NK-92 (cell line): Measurements from ENCODE around the gene CALD1.

Experiments used
- DNase-seq: peaks from one replicate; lab custom pipeline; 2025; ENCODE audit not compliant: unreplicated experiment; lab: John Stamatoyannopoulos, UW

CALD1 gene

DNA sequence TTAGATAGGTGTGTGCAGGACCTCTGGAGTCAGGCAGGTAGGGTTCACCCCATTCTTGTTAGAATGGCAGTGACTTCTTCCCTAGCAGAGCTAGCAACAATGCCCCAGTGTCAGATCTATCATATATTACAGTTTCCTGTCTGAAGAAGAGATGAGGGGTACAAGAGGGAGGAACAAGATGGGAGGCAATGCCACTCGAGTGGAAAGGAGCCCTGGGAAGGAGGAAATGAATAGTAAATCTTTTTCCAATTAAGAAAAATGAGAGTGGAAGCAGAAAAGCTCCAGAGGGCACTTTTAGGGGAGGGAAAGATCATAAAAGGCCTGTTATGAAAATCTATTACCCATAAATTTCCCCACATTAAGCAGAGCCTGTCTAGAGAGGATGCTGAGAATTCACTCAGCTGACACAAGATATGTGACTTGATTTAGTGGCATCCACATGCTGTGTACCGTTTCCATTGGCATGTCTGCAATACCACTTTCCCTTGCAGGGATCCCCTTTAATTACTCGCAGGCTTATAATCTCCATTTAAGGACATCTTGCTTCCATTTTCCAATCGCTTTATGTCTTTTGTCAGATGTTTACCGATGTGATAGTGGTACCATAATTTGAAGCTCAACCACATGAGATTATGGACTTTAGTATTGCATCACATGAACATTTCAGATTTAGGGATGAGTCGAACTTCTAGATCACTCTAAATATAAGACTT, 136.9 kb downstream of the CALD1 start:
- DNase-seq: no peak

DNA sequence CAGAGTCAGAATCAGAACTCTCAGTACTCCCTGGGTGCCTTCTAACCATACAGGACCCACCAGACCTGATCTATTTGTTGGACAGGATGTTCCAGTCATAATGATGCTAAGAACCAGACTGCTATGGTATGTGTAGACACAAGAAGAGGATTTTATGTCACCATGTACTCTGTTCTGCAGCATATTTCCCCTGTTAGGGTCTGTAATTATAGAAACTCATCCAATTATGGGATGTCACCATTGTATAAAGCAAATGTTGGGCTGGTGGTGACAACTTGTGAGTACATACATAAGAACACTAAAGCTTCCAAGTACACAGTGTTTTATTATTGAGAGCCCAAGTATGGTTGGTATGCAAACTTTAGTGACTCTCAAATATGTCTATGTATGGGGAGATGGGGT, 139.8 kb downstream of the CALD1 start:
- no peak for DNase-seq

DNA sequence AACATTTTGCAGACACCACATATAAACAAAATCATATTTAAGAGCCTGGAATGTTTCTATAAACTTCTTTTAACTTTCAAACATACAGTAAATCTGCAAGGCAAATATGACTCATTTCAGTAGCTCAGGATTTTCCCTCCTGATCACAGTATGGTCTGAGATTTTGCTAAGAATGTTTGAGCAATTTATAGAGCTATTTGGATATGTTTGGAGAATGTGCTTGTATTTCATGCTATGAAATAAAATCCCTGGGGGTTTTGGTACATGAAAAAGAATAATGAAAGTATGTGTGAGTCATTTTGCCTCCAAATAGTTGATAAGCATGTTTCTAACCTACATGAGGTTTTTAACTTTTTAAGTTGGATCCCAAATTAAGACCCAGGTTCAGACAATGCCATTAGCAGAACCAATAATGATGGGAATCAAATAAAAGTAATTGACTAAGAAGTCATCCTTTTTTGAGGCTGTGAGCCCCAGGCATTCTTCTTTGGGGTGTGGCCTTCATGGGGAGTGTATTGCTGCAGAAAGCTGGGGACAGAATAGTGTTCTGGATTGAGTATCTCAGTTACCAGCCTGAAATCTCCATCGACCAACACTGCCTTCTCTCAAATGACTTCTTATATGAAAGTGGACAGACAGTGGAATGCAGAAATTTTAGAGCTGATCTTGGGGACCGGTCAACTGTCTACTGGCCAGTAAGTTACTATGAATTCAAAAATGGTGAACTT, 140.8 kb downstream of the CALD1 start:
- DNase-seq: no peak

DNA sequence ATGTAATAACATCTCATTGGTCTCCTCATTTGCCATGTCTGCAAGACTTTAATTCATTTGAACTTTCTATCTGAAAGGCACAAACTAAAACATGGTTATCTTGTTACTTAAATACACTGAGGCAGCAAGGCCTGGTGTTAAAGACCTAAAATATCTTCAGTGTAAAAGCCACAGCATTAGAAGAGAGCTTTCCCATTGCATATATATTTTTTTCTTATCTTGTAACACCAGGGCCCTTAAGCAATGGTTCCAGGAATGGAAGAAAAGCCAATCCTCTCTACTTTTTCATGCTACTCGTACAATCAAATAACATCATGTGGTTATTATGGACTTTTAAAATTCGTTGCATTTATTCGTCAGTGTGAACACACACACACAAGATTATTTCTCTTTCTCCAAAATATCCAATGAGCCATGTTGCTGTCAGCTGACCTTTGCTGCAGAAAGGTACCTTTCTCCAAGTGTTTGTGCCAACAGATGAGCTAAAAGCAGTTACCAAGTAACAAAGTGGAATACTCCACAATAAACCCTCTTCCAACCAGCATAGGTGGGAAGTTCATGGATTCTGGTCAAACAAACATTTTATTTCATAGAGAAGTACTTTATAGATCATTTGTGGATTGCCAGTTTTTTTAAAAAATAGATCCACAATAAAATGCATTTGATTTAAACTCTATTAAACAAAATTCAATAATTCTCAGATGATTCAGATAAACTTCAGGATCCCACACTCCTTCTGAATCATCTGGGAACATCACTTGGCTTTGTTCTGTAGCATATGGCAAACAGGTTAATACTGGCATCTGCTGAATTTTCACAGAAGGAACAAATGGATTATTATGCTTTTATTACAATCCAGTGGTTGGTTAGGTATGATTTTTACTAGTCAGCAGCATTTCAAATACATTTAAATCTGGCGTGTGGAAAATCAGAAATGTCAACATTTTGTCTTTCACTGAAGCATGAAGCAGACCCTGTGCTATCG, 143.6 kb downstream of the CALD1 start:
- DNase-seq: no peak

DNA sequence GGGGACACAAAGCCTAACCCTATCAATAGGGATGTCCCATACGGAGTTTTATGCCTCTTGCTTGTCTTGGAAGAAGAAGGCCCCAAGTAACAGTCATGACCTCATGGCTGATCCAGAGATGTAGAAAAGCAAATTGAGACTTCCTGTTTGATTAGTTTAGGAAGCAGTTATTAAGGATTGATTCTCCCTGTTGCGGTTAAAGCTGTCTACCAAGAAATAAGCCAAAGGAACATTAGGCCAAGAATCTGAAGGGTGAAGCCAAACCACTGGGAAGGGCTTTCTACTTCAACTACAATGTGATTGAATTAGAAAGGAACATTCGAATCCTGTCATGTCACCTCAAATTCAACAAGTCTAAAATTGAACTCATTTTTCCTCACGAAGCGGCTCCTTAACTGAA, 146.3 kb downstream of the CALD1 start:
- DNase-seq: no peak

DNA sequence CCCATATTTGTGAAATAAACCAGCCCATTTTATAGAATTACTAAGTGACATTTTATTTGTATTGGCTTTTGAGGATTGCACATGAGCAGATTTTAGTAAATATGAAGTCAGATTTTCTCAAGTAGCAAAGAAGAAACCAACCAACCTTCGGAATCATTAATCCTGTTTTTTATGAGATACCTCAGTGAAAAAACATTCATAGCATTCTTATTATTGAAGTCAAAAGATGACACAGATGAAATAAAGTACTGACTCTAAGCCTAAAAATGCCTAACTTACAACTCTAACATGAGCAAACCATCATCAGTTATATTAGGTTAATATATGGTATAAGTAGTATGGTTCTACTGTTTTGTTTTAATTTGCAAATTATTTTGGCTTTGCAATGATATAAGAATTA, 147.0 kb downstream of the CALD1 start:
- no peak for DNase-seq

DNA sequence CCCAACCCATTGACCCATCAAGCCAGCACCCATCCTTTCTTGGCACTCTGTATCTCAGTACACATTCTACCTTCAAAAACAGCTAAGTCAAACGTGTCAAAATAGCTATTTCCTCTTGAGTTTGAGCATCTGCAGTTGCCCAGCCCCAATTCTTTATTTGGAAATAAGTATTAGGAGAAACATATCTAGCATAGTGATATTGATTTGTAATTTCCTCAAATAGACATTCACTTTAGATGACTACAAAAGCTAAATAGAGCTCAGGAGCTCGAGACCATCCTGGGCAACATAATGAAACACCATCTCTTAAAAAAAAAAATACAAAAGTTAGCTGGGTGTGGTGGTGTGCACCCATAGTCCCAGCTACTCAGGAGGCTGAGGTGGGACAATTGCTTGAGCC, 147.6 kb downstream of the CALD1 start:
- DNase-seq: no peak

DNA sequence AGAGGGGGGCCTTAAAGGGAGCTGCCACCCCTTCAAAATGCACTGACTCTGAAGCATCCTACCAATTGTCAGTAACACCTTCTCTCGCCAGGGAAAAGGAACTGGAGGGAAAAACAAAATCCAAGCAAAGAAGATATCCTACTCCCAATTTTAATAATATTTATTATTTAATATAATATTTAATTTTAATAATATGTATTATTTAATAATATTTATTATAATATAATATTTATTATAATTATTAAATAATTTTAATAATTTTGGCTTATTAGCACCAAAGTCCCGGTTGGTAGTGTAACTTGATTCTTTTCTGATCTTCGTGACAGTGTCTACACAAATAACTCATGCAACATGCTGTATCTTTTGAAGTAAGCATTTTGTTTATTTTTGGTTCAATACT, 148.3 kb downstream of the CALD1 start:
- DNase-seq: no peak

DNA sequence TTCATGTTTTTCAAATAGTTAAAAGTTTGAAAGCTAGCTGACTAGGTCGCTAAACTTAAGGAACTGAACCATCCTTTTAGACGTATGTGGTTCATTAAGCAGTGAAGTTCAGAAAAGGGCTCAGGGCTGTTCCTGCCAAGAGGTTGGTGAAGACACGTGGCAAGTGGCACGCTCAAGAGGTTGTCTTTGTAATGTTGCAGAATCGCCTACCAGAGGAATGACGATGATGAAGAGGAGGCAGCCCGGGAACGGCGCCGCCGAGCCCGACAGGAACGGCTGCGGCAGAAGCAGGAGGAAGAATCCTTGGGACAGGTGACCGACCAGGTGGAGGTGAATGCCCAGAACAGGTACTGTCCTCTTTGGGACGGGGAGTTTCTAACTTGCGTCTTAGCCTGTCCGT, 149.1 kb downstream of the CALD1 start:
- no peak for DNase-seq

DNA sequence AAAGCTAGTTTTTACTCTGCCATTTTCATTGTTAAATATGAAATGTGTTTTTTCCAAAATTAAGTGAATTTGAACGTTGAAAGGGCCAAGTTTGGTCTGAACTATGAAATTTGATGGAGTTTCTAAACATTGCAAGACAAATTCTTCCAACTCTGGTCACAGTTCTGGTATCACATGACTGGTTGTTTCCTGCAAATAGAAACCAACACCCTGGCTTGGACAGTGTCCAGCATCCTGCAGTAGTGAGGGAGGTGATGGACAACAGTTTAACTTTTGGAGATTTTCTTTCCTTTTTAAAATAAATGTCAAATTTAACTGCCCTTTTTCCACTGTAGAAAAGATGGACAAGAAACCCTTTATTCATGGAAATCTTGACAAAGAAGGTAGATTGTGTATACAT, 152.1 kb downstream of the CALD1 start:
- DNase-seq: no peak

DNA sequence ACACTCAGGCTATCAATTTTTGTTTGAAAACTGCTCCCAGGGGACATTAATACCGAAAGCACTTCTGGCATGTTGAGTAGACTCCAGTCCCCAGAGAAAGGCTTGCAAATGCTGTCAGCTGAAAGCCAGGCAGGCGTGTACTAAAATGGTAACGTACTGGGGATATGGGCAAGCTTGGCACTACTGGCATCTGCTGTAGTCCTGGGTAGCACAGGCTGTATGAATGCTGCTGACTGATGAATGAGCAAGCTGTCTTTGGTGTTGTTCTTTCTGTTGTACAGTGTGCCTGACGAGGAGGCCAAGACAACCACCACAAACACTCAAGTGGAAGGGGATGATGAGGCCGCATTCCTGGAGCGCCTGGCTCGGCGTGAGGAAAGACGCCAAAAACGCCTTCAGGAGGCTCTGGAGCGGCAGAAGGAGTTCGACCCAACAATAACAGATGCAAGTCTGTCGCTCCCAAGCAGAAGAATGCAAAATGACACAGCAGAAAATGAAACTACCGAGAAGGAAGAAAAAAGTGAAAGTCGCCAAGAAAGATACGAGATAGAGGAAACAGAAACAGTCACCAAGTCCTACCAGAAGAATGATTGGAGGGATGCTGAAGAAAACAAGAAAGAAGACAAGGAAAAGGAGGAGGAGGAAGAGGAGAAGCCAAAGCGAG, 153.4 kb downstream of the CALD1 start:
- no peak for DNase-seq

DNA sequence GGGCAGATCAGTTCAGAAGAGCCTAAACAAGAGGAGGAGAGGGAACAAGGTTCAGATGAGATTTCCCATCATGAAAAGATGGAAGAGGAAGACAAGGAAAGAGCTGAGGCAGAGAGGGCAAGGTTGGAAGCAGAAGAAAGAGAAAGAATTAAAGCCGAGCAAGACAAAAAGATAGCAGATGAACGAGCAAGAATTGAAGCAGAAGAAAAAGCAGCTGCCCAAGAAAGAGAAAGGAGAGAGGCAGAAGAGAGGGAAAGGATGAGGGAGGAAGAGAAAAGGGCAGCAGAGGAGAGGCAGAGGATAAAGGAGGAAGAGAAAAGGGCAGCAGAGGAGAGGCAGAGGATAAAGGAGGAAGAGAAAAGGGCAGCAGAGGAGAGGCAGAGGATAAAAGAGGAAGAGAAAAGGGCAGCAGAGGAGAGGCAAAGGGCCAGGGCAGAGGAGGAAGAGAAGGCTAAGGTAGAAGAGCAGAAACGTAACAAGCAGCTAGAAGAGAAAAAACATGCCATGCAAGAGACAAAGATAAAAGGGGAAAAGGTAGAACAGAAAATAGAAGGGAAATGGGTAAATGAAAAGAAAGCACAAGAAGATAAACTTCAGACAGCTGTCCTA, 154.1 kb downstream of the CALD1 start:
- no peak for DNase-seq

DNA sequence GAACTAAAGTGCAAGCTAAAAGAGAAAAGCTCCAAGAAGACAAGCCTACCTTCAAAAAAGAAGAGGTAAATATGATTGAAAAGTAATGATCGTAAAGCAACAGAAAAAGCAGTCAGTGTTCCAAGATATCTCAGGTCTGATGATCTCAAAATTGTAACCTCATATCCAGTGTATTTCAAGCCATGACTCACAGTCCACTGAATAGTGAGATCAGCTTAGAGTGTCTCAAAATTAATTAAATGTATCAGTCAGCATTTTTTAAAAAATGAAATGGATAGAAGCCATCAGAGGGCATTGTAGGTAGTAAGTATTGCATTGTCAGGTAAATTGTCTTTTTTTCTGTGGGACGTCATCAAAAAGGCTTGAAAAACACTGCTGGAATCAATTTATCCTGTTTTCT, 156.3 kb downstream of the CALD1 start:
- no peak for DNase-seq

DNA sequence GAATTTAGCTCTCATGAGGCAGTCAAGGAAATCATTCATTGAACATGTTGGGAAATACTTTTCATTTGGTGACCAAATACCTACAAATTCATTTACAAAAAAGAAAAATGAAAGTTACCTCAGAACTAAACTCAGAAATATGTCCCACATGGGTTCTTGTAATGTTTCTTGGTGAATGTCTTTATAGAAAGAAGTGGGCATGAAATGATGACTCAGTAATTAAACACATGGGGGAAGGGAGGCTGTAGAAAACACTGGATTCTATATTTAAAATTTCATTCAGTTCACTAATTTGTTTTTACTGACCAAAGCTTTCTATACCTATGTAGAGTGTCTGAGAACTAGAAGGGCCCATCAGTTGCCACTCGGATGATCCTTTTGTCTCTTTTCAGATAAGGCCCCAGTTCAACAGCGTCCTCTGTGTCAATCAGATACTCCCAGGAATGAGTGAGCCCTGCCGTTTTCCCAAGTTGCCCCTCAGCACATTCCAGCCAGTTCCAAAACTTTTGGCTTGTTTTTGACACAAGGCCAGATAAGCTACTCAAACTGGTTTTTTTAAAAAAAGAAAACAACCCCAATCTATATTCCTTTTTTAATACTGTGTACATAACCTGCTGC, 157.6 kb downstream of the CALD1 start:
- no peak for DNase-seq

DNA sequence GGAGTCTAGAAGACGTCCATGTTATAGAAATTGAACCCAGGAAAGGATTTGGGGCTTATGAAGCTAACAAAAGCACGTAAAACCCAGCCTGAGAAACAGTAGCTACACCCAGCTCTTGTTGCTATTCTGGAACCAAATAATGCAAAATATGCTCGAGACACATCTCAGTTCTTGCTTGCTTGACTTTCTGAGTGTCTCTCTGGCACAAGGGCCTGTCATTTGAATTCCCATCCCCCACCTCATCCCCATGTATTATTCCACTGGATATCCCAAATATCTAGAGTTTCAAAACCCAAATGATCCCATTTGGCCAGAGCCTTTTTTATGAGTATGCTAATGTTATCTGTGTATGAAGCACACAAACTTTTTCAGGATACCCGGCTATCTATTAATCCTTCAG, 158.7 kb downstream of the CALD1 start:
- DNase-seq: no peak

DNA sequence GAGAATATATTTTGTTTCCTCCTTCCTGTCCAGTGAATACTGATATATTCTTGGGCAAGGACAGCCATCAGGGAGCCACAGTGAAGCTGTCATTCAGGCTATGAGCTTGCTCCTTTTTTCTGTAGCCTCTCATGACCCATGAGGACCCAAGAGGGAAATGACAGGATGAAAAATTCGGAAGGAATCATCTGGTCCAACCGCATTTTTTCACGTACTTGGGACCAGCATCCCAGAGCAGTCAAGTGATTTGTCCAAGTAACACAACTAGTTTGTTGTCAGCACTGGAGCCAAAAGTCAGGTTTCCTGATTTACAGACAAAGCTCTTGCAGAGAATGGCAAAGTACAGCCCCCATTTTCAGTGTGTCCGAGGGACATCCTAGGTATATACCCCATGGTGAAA, 159.7 kb downstream of the CALD1 start:
- DNase-seq: no peak

DNA sequence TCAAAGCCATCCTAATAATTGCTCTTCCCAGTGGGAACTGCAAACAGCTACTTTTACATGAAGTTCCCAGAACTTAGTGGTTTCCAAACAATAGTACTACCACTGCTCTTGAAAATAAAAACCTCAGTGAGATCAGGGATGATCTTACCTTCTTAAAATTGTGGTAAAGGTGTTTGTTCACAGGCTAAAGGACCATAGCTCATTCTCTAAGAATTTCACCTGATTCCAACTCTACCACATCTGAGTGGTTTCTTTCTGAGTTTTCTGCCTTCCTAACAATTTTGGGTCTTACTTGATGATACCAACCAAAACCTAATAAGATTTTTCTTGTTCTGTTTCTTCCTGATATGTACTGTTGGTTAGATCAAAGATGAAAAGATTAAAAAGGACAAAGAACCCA, 161.3 kb downstream of the CALD1 start:
- DNase-seq: no peak

DNA sequence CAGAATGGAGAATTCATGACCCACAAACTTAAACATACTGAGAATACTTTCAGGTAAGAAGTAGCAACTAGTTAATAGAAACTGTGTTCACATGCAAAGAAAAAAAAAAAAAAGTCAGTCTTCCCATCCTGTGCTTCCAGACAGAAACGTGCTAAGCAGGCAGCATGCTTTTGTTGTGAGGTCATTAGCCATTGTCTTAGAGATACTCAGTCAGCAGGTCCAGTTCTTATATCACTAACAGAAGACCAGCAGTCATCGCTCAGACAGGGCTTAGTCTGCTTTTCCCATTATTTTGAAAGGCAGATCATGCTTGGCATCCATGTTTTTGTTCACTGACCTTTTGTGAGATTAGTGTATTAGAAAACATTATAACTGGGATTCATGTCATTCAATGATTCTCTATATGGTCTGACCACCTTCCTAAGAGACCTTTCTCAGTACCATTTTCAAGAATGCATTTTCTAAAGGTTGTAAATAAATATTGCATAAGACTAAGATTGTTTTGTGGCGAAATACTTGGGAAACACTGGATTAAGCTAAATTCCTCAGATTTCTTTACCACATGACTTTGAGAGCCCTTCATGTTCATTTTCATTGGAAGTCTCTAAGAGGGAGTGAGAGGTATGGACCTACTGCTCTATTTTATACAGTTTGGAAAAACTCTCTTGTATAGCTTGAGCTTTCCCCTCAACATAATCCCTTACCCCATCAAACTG, 161.9 kb downstream of the CALD1 start:
- no peak for DNase-seq

DNA sequence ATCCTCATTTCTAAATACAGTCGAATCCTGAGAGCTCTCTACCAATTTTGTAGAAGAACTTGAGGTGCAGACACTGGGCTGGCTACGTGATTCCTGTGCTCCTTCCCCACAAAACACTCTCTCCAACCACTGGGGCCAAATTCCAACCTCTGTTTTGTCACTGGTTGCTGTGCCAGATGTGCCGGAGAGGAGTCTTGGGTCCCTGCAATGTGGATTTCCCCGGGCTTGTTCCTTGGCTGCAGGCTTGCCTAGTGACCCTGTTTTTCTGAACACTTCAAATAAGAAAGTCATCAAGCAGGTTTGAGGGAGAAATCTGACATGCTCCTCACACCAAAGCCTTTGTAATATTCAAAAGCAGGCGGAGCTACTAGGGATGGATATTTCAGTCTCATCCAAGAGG, 162.5 kb downstream of the CALD1 start:
- no peak for DNase-seq
